Measurements from ENCODE around the gene TKT. TPM values are rescaled to one million over a fixed set of nuclear protein-coding genes. Genes with fewer than 3 reads are reported as not detected.

Gene TKT
- total and polyA plus RNA-seq, 8 donors = 84.9 to 385 (median 140) TPM

GRCh38 chr3:53258600-53259426 is 3.0 kb upstream of the TKT start:
- H3K27ac ChIP-seq = no peak overlapping the region
- 76 to 82% (median 79%) methylated on average over 8 of the region's 8 CpGs for WGBS, 5 donors
- DNase-seq = no peak
- intact Hi-C loops (cut with DNase I; ENCODE audit: low total_unique reads) = no loop called here
- no peak overlapping the region for H3K4me3 ChIP-seq
- TF ChIP-seq POLR2A (IDR thresholded peaks at IDR 0.05) = no peak
- no peak for TF ChIP-seq POLR2AphosphoS5 (IDR thresholded peaks at IDR 0.05)
- H3K4me1 ChIP-seq = peaks cover 12 to 27% (median 20%) of the 10 kb centered on the region in 4 donors
- H3K36me3 ChIP-seq = no peaks in the 10 kb centered on the region
- H3K27me3 ChIP-seq = no peaks in the 10 kb centered on the region
- H3K9me3 ChIP-seq = no peaks in the 10 kb centered on the region

GRCh38 chr3:53257465-53257864 is 1.6 kb upstream of the TKT start:
- 96 to 98% (median 96%) methylated on average over 4 of the region's 4 CpGs for WGBS, 5 donors
- Histone ChIP-seq H3K4me1 (peaks cover 23 to 41% (median 33%) of the 10 kb centered on the region in 4 donors), H3K4me3 (no peak overlapping the region), H3K27me3 (no peaks in the 10 kb centered on the region), H3K9me3 (no peaks in the 10 kb centered on the region), H3K36me3 (no peaks in the 10 kb centered on the region), H3K27ac (no peak overlapping the region)
- intact Hi-C loops (cut with DNase I; ENCODE audit: low total_unique reads) = no loop called here
- DNase-seq = no peak
- no peak for TF ChIP-seq POLR2A (IDR thresholded peaks at IDR 0.05)
- no peak for TF ChIP-seq CTCF (IDR thresholded peaks at IDR 0.05)
- TF ChIP-seq EP300 (IDR thresholded peaks at IDR 0.05) = no peak
- no peak for TF ChIP-seq POLR2AphosphoS5 (IDR thresholded peaks at IDR 0.05)

DNA sequence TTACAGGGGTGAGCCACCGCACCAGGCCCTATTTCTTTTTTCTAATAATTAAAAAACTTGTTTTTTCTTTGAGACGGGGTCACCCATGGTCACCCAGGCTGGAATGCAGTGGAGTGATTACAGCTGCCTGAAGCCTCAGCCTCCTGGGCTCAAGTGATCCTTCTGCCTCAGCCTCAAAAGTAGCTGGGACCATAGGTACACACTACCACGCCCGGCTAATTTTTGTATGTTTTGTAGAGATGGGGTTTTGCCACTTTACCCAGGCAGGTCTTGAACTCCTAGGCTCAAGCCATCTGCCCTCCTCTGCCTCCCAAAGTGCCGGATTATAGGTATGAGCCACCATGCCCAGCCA is 858 bp upstream of the TKT start:
- peak overlapping the region in 1 of 5 donors; percentile 92 for H3K27ac ChIP-seq
- peaks cover 31 to 43% (median 41%) of the 10 kb centered on the region in 4 donors for H3K4me1 ChIP-seq
- WGBS, 5 donors = 78 to 91% (median 82%) methylated on average over 5 of the region's 5 CpGs
- H3K4me3 ChIP-seq = no peak overlapping the region
- H3K9me3 ChIP-seq = no peaks in the 10 kb centered on the region
- TF ChIP-seq CTCF (IDR thresholded peaks at IDR 0.05) (no peak), POLR2A (IDR thresholded peaks at IDR 0.05) (no peak), EP300 (IDR thresholded peaks at IDR 0.05) (no peak), POLR2AphosphoS5 (IDR thresholded peaks at IDR 0.05) (no peak)
- H3K27me3 ChIP-seq = no peaks in the 10 kb centered on the region
- intact Hi-C loops (cut with DNase I; ENCODE audit: low total_unique reads) = no loop called here
- no peaks in the 10 kb centered on the region for H3K36me3 ChIP-seq
- DNase-seq = peak in 1 of 2 donors; percentile 12

- H3K4me1 ChIP-seq = peaks cover 42 to 54% (median 53%) of the 10 kb centered on the region in 4 donors
- intact Hi-C loops (cut with DNase I; ENCODE audit: low total_unique reads) = no loop called here
- H3K27ac ChIP-seq = peak overlapping the region; percentile 85 to 98 (median 92)
- WGBS, 5 donors = 0 to 1% (median 0%) methylated on average over 6 to 44 of the region's 44 CpGs
- no peaks in the 10 kb centered on the region for H3K27me3 ChIP-seq
- no peaks in the 10 kb centered on the region for H3K36me3 ChIP-seq
- no peak for TF ChIP-seq CTCF (IDR thresholded peaks at IDR 0.05)
- TF ChIP-seq POLR2AphosphoS5 (IDR thresholded peaks at IDR 0.05) = no peak
- TF ChIP-seq EP300 (IDR thresholded peaks at IDR 0.05) = no peak
- TF ChIP-seq POLR2A (IDR thresholded peaks at IDR 0.05) = no peak
- peak; percentile 29 to 76 for DNase-seq
- peak overlapping the region; percentile 82 to 97 (median 92) for H3K4me3 ChIP-seq
- no peaks in the 10 kb centered on the region for H3K9me3 ChIP-seq
Observed at GRCh38 chr3:53255423-53255774, 423 bp downstream of the TKT start.

Data from stomach (tissue), 9 donors.